ENCODE data around the gene NTSR1. TPM values are rescaled to one million over a fixed set of nuclear protein-coding genes. Genes with fewer than 3 reads are reported as not detected.

Gene NTSR1
- total RNA-seq, 4 donors from 2014 or later, result 0.67 TPM; not detected in 3

GRCh38 chr20:62661647-62662046 lies 47.0 kb upstream of the NTSR1 start:
- Histone ChIP-seq H3K36me3 (no peaks in the 10 kb centered on the region), H3K4me1 (no peaks in the 10 kb centered on the region), H3K9me3 (no peaks in the 10 kb centered on the region), H3K4me3 (replicated peaks in 1 of 3) (no peak overlapping the region), H3K27me3 (no peaks in the 10 kb centered on the region), H3K27ac (no peak overlapping the region)
- no peak for TF ChIP-seq POLR2A (IDR thresholded peaks at IDR 0.05)
- TF ChIP-seq, protein P1, sequence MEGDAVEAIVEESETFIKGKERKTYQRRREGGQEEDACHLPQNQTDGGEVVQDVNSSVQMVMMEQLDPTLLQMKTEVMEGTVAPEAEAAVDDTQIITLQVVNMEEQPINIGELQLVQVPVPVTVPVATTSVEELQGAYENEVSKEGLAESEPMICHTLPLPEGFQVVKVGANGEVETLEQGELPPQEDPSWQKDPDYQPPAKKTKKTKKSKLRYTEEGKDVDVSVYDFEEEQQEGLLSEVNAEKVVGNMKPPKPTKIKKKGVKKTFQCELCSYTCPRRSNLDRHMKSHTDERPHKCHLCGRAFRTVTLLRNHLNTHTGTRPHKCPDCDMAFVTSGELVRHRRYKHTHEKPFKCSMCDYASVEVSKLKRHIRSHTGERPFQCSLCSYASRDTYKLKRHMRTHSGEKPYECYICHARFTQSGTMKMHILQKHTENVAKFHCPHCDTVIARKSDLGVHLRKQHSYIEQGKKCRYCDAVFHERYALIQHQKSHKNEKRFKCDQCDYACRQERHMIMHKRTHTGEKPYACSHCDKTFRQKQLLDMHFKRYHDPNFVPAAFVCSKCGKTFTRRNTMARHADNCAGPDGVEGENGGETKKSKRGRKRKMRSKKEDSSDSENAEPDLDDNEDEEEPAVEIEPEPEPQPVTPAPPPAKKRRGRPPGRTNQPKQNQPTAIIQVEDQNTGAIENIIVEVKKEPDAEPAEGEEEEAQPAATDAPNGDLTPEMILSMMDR (IDR thresholded peaks at IDR 0.05), result no peak
- 34 to 37% methylated on average over 5 to 9 of the region's 11 CpGs for WGBS, 2 donors
- intact Hi-C loops (cut with DNase I), result no loop called here
- no peak for DNase-seq

GRCh38 chr20:62662422-62662821 lies 46.2 kb upstream of the NTSR1 start:
- TF ChIP-seq, protein P1 (IDR thresholded peaks at IDR 0.05), result no peak
- no peak for TF ChIP-seq POLR2A (IDR thresholded peaks at IDR 0.05)
- no peak overlapping the region for H3K27ac ChIP-seq
- no peaks in the 10 kb centered on the region for H3K4me1 ChIP-seq
- no peak for DNase-seq
- H3K9me3 ChIP-seq, result no peaks in the 10 kb centered on the region
- H3K27me3 ChIP-seq, result no peaks in the 10 kb centered on the region
- H3K4me3 ChIP-seq (replicated peaks in 1 of 3), result no peak overlapping the region
- WGBS, 2 donors, result 64 to 70% methylated on average over 4 of the region's 6 CpGs
- H3K36me3 ChIP-seq, result no peaks in the 10 kb centered on the region
- intact Hi-C loops (cut with DNase I), result no loop called here

DNA sequence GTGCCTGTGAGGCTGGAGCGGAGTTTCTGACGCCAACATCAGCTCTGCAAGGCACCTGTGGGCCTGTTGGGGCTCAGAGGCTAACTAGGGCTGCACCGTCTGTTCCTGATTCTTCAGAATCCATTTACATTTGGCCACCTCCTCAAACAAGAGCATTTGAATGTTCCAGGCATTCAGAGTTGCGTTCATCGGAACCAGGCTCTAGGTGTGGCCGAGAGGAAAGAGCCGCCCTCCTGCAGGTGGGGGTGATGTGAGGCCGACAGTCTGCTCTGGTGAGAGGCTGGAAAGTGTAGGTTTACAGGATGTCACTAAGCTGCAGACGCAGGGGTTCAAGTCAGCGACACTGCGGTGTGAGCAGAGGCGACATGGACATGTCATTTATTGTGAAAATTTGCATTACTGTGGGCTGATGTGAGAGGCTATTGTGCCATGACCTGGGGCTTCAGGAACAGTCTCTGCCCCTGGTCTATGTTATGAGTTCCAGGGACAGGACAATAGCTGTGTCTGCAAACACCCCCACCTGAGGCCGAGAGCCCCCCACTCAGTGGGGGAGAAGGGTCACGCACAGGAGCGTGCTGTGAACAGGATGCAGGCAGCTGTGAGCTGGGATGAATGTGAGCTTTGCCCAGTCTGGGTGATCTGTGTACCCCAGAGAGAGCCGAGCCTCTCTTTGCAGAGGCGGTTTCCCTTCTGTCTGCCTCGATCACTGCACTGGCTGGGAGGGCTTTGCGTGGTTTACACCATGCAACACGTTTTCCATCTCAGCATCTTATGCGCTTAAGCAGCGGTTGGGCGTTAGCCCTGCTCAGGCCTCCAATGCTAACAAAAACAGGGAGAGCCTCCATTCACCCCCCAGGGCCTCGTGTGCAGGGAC lies 45.3 kb upstream of the NTSR1 start:
- Histone ChIP-seq H3K4me1 (no peaks in the 10 kb centered on the region), H3K4me3 (replicated peaks in 1 of 3) (no peak overlapping the region), H3K27ac (no peak overlapping the region), H3K9me3 (no peaks in the 10 kb centered on the region), H3K27me3 (no peaks in the 10 kb centered on the region), H3K36me3 (no peaks in the 10 kb centered on the region)
- DNase-seq, result no peak
- WGBS, 2 donors, result 84 to 85% methylated on average over 20 to 23 of the region's 24 CpGs
- TF ChIP-seq, protein P1 (IDR thresholded peaks at IDR 0.05), result no peak
- no peak for TF ChIP-seq POLR2A (IDR thresholded peaks at IDR 0.05)
- intact Hi-C loops (cut with DNase I), result no loop called here

DNA sequence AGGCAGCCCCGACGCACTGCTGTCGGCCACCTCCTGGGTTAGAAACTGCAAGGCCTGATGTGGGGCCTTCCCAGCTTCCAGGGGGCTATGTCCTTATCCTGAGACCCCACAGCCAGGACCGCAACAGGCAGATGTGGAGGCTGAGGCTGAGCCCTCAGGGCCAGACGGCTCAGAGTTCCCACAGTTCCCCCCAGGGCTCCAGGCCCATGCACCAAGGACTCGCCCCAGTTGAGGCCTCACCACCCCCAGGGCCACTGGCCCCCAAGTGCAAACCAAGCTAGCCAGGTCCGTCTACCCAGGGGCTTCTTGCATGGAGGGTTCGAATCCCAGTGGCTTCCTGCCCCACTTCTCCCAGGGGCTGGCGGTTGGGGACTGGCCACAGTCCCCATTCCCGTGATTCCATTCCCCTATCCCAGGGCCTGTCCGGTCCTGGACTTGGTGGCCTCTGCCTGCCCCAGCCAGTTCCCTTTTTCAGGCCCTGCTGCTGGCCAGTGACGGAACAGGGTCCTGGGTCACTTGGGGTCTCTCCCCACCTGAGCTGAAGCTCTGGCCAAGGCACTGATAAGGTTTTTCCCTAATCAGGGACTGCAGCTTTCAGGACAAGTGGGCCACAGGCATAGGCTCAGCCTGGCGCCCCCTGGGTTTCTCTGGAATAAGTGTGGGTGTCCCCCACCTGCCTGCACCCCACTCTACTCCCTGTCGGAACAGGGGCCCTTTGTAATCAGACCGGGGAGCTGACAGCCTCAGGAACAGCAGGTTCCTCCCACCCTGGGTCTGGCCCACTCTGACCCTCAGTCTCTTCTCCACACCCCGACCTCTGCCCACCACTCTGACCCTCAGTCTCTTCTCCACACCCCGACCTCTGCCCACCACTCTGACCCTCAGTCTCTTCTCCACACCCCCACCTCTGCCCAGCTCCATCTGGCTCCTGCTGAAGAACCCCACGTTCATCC lies 44.3 kb upstream of the NTSR1 start:
- Histone ChIP-seq H3K27me3 (no peaks in the 10 kb centered on the region), H3K36me3 (no peaks in the 10 kb centered on the region), H3K9me3 (no peaks in the 10 kb centered on the region), H3K4me3 (replicated peaks in 1 of 3) (no peak overlapping the region), H3K27ac (no peak overlapping the region), H3K4me1 (no peaks in the 10 kb centered on the region)
- no peak for TF ChIP-seq POLR2A (IDR thresholded peaks at IDR 0.05)
- DNase-seq, result no peak
- 91 to 95% methylated on average over 15 to 17 of the region's 18 CpGs for WGBS, 2 donors
- intact Hi-C loops (cut with DNase I), result no loop called here

GRCh38 chr20:62665153-62665754 lies 43.4 kb upstream of the NTSR1 start:
- H3K9me3 ChIP-seq, result no peaks in the 10 kb centered on the region
- no peaks in the 10 kb centered on the region for H3K4me1 ChIP-seq
- intact Hi-C loops (cut with DNase I), result loop anchor here (5.0 kb wide), 1 partner anchor 142 kb away; no protein-coding TSS in a partner anchor
- no peaks in the 10 kb centered on the region for H3K27me3 ChIP-seq
- H3K27ac ChIP-seq, result no peak overlapping the region
- H3K4me3 ChIP-seq (replicated peaks in 1 of 3), result no peak overlapping the region
- TF ChIP-seq, protein P1 (IDR thresholded peaks at IDR 0.05), result no peak
- no peak for TF ChIP-seq POLR2A (IDR thresholded peaks at IDR 0.05)
- 90 to 91% methylated on average over 7 to 10 of the region's 12 CpGs for WGBS, 2 donors
- no peak for DNase-seq
- H3K36me3 ChIP-seq, result no peaks in the 10 kb centered on the region
